Hepatocyte (in vitro differentiated cells): Measurements from ENCODE around the gene CYB561D2.

Experiments used
- CTCF ChIP-seq: fragments of 200-600 bp; sonication (generic); IDR thresholded peaks from 2 replicates; pipeline ENCODE4 v1.5.1; 2016; ENCODE audit warnings: antibody characterized with exemption, mild to moderate bottlenecking; ENCODE audit not compliant: poor library complexity
- EZH2phosphoT487 ChIP-seq: fragments of 200-600 bp; sonication (generic); IDR thresholded peaks from one replicate; pipeline ENCODE4 v1.6.1; 2018; ENCODE audit warnings: antibody characterized with exemption, mild to moderate bottlenecking, low read depth, moderate library complexity; ENCODE audit not compliant: unreplicated experiment, severe bottlenecking

- TF ChIP-seq EZH2phosphoT487 (no peak), CTCF (no peak)
Measured at GRCh38 chr3:50326182-50326541, 24.5 kb upstream of the CYB561D2 start.
